ENCODE data around the gene ARID1B.

ARID1B gene

GRCh38 chr6:156918647-156919046, 141.5 kb downstream of the ARID1B start:
- in situ Hi-C loops (cut with HindIII; ENCODE audit: low sequenced_read_pairs), result no loop called here
- no peak for TF ChIP-seq CTCF (IDR thresholded peaks at IDR 0.05; ENCODE audit: low read depth, low read length)
- H3K4me3 ChIP-seq (ENCODE audit: low read depth, low read length), result no peak overlapping the region
- no peak for DNase-seq (ENCODE audit: low read depth, low spot score)

- no peak for DNase-seq (ENCODE audit: low read depth, low spot score)
- no peak overlapping the region for H3K4me3 ChIP-seq (ENCODE audit: low read depth, low read length)
- in situ Hi-C loops (cut with HindIII; ENCODE audit: low sequenced_read_pairs), result no loop called here
- TF ChIP-seq CTCF (IDR thresholded peaks at IDR 0.05; ENCODE audit: low read depth, low read length), result no peak
Measured at GRCh38 chr6:156919370-156919769, 142.2 kb downstream of the ARID1B start.

DNA sequence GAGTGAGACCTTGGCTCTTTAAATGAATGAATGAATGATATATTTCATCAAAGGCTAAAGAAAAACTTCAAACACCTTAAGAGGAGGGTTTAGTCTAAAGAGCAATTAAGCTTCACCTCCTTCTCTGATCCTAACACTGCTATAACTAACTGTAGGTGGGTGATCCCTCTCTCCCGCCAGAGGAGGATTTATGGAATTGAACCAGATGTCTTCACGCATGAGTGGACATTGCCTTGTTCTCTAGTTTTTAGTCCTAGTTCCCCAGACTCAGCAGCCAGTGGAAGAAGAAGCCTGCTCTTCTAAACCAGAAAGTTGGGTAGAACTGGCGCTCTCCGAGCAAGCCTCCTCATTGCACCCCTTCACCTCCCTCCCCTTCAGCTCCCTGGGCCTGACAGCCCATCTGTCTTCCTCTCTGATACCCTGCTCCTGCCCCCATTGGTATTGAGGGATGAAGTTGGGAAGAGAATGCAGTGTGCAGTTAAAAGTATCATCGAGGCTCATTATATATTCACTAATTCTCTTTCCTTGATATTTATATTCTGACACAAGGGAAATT, 142.7 kb downstream of the ARID1B start:
- DNase-seq (ENCODE audit: low read depth, low spot score), result no peak
- TF ChIP-seq CTCF (IDR thresholded peaks at IDR 0.05; ENCODE audit: low read depth, low read length), result no peak
- in situ Hi-C loops (cut with HindIII; ENCODE audit: low sequenced_read_pairs), result no loop called here
- no peak overlapping the region for H3K4me3 ChIP-seq (ENCODE audit: low read depth, low read length)

DNA sequence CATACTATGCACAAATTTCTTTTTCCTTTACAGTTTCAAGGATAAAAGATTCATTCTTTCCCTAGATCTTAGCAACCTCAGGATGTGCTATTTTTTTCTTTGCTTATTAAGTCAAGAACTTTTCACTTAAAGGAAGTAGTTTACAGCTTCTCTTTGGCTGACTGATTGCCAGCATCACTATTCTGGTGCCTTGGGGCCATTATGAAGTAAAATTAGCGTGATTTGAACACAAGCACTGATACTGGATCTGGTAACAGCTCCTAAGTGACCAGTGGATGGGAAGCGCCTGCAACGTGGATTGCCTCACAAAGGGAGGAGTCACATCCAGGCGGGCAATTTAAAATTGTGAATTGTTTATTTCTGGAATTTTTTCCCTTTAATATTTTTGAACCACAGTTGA, 147.1 kb downstream of the ARID1B start:
- no peak for TF ChIP-seq CTCF (IDR thresholded peaks at IDR 0.05; ENCODE audit: low read depth, low read length)
- H3K4me3 ChIP-seq (ENCODE audit: low read depth, low read length), result no peak overlapping the region
- DNase-seq (ENCODE audit: low read depth, low spot score), result no peak
- in situ Hi-C loops (cut with HindIII; ENCODE audit: low sequenced_read_pairs), result no loop called here

- no peak for DNase-seq (ENCODE audit: low read depth, low spot score)
- in situ Hi-C loops (cut with HindIII; ENCODE audit: low sequenced_read_pairs), result no loop called here
- no peak overlapping the region for H3K4me3 ChIP-seq (ENCODE audit: low read depth, low read length)
- TF ChIP-seq CTCF (IDR thresholded peaks at IDR 0.05; ENCODE audit: low read depth, low read length), result no peak
Measured at GRCh38 chr6:156925026-156925425, 147.8 kb downstream of the ARID1B start.

GRCh38 chr6:156925718-156926607, 148.8 kb downstream of the ARID1B start:
- no peak for TF ChIP-seq CTCF (IDR thresholded peaks at IDR 0.05; ENCODE audit: low read depth, low read length)
- no peak for DNase-seq (ENCODE audit: low read depth, low spot score)
- no peak overlapping the region for H3K4me3 ChIP-seq (ENCODE audit: low read depth, low read length)
- in situ Hi-C loops (cut with HindIII; ENCODE audit: low sequenced_read_pairs), result no loop called here
